C1 segment of cervical spinal cord (tissue), 14 donors: Measurements from ENCODE around the gene AKT2.
A peak's percentile ranks its signal among the peaks of the same experiment; 100 is the strongest.

Source experiments
- DNase-seq, 14 donors: peaks; one replicate each; lab custom pipeline; 2025; lab: John Stamatoyannopoulos, UW

Gene AKT2

DNA sequence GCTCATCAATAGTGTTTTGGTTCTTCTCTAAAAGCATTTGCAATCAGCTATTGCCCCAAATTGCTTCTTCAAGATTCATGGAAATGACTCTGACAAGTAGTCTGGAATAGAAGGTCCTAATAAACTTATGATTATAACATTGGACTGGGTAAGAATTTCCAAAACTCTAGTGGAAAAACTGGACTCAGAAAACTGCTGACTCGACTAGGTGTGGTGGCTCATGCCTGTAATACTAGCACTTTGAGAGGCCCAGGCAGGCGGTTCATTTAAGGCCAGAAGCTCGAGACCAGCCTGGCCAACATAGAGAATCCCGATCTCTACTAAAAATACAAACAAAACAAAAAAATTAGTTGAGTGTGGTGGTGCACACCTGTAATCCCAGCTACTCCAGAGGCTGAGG lies 15.5 kb upstream of the AKT2 start:
- DNase-seq, result no peak

DNA sequence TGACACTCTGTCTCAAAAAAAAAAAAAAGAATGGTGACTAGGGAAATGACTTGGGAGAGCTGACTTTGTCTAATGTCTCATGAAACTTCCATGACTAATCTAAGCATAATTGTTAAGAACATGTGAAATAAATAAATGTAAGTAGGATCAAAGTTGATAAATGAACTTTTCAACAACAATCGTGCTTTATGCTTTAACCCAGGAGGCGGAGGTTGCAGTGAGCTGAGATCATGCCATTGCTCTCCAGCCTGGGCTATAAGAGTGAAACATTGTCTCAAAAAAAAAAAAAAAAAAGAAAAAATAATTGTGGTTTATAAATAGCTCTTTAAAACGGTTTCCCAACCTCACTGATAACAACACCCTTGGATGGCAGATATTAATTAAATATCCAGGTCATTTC lies 12.9 kb upstream of the AKT2 start:
- no peak for DNase-seq

DNA sequence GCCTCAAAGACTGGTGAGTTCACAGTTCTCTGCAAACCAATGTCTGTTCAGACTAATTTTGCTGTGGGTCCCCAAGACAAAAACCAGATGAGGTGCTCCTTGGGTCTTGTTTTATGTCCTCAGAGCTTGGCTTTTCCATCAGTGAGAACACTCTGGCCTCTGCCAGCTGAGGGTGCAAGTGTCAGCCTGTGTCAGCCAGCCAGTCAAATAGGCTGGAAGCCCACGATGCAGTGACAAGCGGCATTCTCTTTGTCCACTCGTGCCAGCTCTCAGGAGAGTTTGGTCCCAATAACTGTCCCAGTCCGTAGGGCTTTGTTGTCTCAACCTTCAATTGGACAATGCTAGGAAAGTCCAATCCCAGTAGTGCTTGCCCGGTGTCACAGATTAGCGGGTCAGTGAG lies 9.4 kb upstream of the AKT2 start:
- peak in 9 of 14 donors; percentile 8 to 39 (median 22) for DNase-seq

DNA sequence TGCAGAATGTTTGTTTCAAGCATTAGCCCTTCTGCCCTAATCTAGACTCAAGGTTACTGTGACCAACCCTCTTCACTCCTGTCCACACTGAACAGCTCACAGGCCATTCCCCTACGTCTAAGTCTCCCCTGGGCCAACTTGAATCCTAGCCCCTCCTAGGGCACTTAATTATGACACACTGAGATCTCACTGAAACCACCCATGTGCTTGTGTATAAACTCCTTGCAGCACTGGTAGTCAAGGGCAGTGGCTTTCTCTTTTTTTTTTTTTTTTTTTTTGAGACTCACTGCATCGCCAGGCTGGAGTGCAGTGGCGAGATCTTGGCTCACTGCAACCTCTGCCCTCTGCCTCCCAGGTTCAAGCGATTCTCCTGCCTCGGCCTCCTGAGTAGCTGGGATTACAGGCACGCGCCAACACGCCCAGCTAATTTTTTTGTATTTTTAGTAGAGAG lies 1.9 kb upstream of the AKT2 start:
- no peak for DNase-seq

GRCh38 chr19:40286235-40286970 lies 1.3 kb upstream of the AKT2 start:
- no peak for DNase-seq

GRCh38 chr19:40285353-40286234 lies 449 bp upstream of the AKT2 start:
- peak; percentile 90 to 99 (median 97) for DNase-seq

DNA sequence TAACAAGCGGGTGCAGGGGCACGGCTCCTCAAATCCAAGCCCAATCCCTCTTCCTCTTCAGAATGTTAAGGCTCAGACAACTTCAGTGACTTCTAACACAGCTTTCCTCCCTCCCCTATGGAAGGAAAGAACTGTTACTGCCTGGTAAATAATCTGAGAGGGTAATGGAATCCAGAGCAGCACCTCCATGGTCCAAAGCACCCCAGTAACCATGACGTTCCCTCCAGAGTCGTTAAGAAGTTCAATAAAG lies 969 bp downstream of the AKT2 start:
- no peak for DNase-seq

DNA sequence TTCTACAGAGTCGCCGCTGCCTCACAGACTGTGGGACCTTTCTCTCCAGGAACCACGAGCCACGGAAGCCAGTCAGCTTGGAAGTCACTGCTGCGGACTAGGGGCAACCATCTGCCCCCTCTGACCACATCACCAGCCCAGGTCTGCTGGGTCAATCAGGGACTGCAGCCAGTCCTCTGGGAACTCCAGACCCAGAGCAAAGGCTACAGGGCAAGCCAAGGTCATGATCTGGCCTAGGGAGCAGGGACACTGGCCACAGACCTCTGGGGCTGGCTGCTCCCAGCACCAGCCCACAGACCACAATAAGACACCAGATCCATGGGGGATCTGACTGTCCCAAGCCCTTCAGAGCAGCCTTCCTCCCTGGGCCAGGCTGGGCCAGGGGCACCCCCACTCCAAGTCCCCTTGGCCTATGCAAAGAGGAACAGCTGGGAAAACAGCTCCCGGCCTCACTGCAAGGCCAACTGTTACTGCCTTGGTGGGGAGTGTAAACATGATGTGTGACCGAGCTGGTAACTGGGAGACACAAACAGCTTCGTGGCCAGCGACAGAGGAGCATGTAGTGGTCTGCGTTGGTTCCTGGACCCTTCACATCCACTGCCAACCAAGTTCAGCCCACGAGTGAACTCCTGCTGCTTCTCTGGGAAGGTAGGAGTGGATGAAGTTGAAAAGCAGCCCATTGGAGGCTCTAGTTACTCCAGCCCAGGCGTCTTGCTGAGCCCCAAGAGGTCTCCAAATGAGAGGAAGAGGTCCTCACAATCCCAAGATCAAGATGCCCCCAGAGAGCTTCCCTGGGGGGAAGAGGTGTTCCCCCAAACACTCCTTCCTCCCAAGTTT lies 1.5 kb downstream of the AKT2 start:
- DNase-seq, result no peak

- no peak for DNase-seq
Measured at GRCh38 chr19:40282920-40283319, 2.2 kb downstream of the AKT2 start.

DNA sequence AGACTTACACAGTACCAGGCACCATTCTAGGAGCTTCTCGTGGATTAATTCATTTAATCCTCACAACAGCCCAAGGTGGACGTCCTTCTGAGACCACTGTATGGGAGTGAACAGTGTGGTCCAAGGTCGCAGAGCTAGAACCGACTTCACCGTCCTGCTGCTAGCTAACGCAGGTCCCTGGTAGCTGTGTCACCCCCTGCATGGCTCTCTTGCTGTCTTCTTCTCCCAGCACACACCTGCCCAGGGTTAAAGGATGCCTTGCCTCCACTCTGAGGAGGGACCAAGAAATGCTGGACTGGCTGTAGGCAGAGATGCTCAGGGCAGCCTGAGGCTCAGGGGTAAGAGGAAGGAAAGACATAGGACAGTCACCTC lies 3.0 kb downstream of the AKT2 start:
- DNase-seq, result no peak

DNA sequence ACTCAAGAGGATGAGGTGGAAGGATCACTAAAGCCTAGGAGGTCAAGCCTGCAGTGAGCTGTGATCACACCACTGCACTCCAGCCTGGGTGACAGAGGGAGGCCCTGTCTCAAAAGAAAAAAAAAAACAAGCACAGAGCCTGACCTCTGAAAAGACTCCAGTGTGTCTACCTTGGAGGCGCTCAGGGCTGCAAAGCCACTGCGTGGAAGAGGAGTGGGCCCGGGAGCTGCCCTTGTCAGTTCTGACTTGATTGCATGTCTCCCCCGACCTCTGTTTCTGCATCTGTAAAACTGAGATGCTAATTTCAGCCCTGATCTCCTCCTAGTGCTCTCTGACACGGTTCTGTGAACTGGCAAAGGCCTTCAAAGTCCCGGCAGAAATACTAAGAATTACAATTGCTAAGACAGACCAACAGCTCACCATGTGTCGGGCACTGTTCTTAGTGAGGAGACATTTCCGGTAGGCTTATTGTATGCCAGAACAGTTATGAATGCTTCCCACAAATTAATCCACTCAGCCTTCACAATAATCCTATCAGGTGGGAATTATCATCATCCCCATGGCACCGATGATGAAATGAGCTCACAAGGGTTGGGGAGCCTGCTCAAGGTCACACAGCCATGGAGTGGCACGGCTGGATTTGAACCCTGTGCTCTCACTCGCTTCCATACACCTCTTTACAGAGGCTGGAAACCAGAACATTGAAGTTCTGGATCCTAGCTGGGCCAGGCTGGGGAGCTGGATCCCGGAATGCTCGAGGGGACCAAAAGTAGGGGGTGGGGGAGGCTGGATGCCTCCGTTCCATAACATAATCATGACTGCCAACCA lies 3.5 kb downstream of the AKT2 start:
- no peak for DNase-seq

DNA sequence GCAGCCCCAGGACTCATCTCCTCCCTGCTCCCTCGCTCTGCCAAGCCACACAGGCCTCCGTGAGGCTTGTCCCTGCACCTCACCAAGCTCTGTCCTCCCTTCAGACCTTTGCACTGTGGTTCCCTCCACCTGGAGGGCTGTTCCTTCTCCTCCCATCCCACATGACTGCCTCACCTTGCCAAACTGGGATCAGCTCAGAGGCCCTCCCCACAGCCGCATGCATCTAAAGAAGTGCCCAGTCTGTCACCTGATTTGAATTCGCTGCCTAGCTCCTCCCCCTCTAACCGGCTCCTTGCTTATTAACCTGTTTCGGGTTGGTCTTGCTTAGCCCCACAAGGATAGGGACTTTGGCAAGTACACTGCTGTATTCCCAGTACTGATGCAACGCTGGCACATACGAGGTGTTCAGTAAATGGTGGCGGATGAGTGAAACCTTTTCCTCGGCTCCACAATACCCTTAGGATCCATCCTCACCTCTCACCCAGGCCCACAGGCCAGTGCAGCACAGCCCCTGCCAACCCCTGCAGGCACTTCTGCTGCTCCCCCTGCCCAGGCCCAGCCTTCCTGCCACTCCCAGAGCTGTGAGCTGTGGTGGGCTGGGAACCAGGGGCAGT lies 4.4 kb downstream of the AKT2 start:
- peak in 3 of 14 donors; percentile 17 to 93 (median 40) for DNase-seq

GRCh38 chr19:40279761-40280607 lies 5.2 kb downstream of the AKT2 start:
- peak in 1 of 14 donors; percentile 62 for DNase-seq

DNA sequence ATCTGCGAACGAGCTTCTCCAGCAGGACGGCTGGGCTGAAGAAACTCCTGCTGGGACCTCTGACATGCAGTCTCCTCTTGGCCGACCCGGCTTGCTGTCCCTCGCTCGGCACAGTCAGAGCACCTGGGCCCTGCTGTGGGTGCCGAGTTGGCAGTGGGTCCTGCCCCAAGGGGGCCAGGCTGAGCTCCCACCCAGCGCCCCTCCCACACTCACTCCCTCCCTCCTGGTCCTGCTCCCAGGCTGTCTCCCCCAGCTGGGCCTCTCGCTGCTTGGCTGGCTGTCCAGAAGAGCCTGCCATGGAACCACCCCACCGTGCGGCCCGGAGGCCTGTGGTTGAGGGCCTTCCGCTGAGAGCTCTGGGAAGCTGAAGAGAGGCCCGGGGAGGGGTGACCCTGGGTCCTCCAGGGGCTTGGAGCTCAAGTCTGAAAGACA lies 6.0 kb downstream of the AKT2 start:
- peak in 8 of 14 donors; percentile 9 to 67 (median 46) for DNase-seq

GRCh38 chr19:40278361-40279035 lies 6.6 kb downstream of the AKT2 start:
- DNase-seq, result peak in 1 of 14 donors; percentile 27

GRCh38 chr19:40277356-40278059 lies 7.6 kb downstream of the AKT2 start:
- no peak for DNase-seq

GRCh38 chr19:40274585-40275544 lies 10.3 kb downstream of the AKT2 start:
- DNase-seq, result peak in 1 of 14 donors; percentile 50
